ENCODE data around the gene VEGFC.

DNA sequence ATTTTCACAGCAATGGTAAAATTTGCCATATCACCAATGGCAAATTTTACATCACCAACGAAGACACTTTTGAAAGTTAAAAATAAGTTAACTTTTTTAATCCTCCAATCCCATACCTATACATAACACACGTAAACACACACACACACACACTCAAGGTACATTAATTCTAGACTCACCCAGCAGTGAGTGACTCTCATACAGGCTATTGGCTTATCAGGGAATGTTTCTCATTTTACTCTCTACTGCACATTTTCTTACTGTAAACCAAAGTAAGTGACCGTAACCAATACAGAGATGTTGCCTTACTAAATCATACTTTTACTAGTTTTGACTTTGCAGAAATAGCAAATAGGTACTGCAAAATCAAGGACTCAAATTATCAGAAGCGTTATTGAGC, 2.3 kb downstream of the VEGFC start:
- TF ChIP-seq SPI1 (IDR thresholded peaks at IDR 0.05; ENCODE audit: borderline replicate concordance, low read depth), result no peak
- TF ChIP-seq, protein P1, sequence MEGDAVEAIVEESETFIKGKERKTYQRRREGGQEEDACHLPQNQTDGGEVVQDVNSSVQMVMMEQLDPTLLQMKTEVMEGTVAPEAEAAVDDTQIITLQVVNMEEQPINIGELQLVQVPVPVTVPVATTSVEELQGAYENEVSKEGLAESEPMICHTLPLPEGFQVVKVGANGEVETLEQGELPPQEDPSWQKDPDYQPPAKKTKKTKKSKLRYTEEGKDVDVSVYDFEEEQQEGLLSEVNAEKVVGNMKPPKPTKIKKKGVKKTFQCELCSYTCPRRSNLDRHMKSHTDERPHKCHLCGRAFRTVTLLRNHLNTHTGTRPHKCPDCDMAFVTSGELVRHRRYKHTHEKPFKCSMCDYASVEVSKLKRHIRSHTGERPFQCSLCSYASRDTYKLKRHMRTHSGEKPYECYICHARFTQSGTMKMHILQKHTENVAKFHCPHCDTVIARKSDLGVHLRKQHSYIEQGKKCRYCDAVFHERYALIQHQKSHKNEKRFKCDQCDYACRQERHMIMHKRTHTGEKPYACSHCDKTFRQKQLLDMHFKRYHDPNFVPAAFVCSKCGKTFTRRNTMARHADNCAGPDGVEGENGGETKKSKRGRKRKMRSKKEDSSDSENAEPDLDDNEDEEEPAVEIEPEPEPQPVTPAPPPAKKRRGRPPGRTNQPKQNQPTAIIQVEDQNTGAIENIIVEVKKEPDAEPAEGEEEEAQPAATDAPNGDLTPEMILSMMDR (IDR thresholded peaks at IDR 0.05; ENCODE audit: insufficient read depth, low read length), result no peak
- no peak for TF ChIP-seq POLR2AphosphoS5 (IDR thresholded peaks at IDR 0.05; ENCODE audit: low read depth)
- TF ChIP-seq, protein P2, sequence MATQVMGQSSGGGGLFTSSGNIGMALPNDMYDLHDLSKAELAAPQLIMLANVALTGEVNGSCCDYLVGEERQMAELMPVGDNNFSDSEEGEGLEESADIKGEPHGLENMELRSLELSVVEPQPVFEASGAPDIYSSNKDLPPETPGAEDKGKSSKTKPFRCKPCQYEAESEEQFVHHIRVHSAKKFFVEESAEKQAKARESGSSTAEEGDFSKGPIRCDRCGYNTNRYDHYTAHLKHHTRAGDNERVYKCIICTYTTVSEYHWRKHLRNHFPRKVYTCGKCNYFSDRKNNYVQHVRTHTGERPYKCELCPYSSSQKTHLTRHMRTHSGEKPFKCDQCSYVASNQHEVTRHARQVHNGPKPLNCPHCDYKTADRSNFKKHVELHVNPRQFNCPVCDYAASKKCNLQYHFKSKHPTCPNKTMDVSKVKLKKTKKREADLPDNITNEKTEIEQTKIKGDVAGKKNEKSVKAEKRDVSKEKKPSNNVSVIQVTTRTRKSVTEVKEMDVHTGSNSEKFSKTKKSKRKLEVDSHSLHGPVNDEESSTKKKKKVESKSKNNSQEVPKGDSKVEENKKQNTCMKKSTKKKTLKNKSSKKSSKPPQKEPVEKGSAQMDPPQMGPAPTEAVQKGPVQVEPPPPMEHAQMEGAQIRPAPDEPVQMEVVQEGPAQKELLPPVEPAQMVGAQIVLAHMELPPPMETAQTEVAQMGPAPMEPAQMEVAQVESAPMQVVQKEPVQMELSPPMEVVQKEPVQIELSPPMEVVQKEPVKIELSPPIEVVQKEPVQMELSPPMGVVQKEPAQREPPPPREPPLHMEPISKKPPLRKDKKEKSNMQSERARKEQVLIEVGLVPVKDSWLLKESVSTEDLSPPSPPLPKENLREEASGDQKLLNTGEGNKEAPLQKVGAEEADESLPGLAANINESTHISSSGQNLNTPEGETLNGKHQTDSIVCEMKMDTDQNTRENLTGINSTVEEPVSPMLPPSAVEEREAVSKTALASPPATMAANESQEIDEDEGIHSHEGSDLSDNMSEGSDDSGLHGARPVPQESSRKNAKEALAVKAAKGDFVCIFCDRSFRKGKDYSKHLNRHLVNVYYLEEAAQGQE (IDR thresholded peaks at IDR 0.05; ENCODE audit: insufficient replicate concordance, low read depth), result no peak
